Heart left ventricle (tissue), 16 donors: ENCODE data around the gene KIF18A. TPM values are rescaled to one million over a fixed set of nuclear protein-coding genes. Genes with fewer than 3 reads are reported as not detected.

ENCODE experiments used
- ATAC-seq, 4 donors: fragments of 200-7000 bp; cut with Tn5 transposase; one replicate each; pipeline ENCODE4 v1.9.1; 2020 to 2022; ENCODE audit warnings: moderate library complexity in 4 of 4, mild to moderate bottlenecking in 3 of 4, moderate number of reproducible peaks in 1 of 4
- DNase-seq, 5 donors: peaks; one replicate each; pipeline ENCODE4 v3.0.0-alpha.2; 2020
- H3K27ac ChIP-seq, 12 donors: fragments of 200-600 bp; sonication (generic) in 4 of 12; one replicate each; pipeline versions ENCODE4 v1.5.0 to v1.8.0; 2016 to 2022; ENCODE audit warnings: mild to moderate bottlenecking in 2 of 12
- H3K27me3 ChIP-seq, 9 donors: fragments of 200-600 bp; sonication (generic) in 2 of 9; one replicate each; pipeline versions ENCODE4 v1.5.1 to v1.8.0; 2016 to 2022; ENCODE audit warnings: mild to moderate bottlenecking in 3 of 9
- H3K36me3 ChIP-seq, 9 donors: fragments of 200-600 bp; sonication (generic) in 2 of 9; one replicate each; pipeline versions ENCODE4 v1.5.0 to v1.8.0; 2018 to 2022; ENCODE audit warnings: mild to moderate bottlenecking in 2 of 9
- H3K4me1 ChIP-seq, 12 donors: fragments of 200-600 bp; sonication (generic) in 4 of 12; one replicate each; pipeline versions ENCODE4 v1.5.0 to v1.8.0; 2016 to 2022; ENCODE audit warnings: mild to moderate bottlenecking in 3 of 12
- H3K4me3 ChIP-seq, 12 donors: fragments of 200-600 bp; sonication (generic) in 4 of 12; one replicate each; pipeline versions ENCODE4 v1.5.0 to v1.8.0; 2017 to 2022; ENCODE audit warnings: mild to moderate bottlenecking in 9 of 12, moderate library complexity in 4 of 12
- H3K9me3 ChIP-seq, 12 donors: fragments of 200-600 bp; sonication (generic) in 4 of 12; one replicate each; pipeline versions ENCODE4 v1.5.0 to v1.8.0; 2016 to 2022; ENCODE audit warnings: mild to moderate bottlenecking in 1 of 12
- POLR2A ChIP-seq, 2 donors: fragments of 450-650 bp; IDR thresholded peaks; one replicate each; pipeline ENCODE4 v1.6.1; 2017; ENCODE audit warnings: antibody characterized with exemption in 2 of 2, mild to moderate bottlenecking in 2 of 2, moderate library complexity in 2 of 2
- WGBS, 4 donors: extraction: QIAGEN DNeasy Blood & Tissue Kit in 2 of 4; methylation state at CpG; one replicate each; pipeline versions ENCODE4 v1.1.5 to v1.1.7; 2013 to 2018; 5-methylcytosine and 5-hydroxymethylcytosine counted together
- intact Hi-C, 10 donors: fragments of 100-400 bp; cut with DNase I; formaldehyde crosslinking; loops; one replicate each; pipeline versions ENCODE4 v1.11.1 to v1.14.2; 2022
- long read RNA-seq, 3 donors: library from polyadenylated mRNA; unstranded; transcript quantifications; one replicate each; pipeline ENCODE4 v2.0.0, GENCODE V29; 2020 to 2021
- polyA plus RNA-seq, 2 donors: library from polyadenylated mRNA; stranded (reverse); fragments of 200-250 nt; gene quantifications; one replicate each; pipeline ENCODE4 v1.2.3, GENCODE V29; 2013
- total RNA-seq, 9 donors: library from RNA; depleted of rRNA in 2 of 9; stranded (reverse); fragments of >200 nt in 2 of 9; fragmentation: NEBNext Ultra II Directional in 3 of 9; extraction: Animal tissue kit (Norgen Biotek cat#: 25700) in 3 of 9; gene quantifications; one replicate each; pipeline versions ENCODE4 v1.1.0 to v1.2.4, GENCODE V29; 2016 to 2023
- TF ChIP-seq, protein P1 (sequence below), 12 donors: fragments of 200-600 bp; sonication (generic) in 4 of 12; IDR thresholded peaks; one replicate each; pipeline versions ENCODE4 v1.5.0 to v1.8.0; 2018 to 2022; ENCODE audit warnings: antibody characterized with exemption in 12 of 12, mild to moderate bottlenecking in 5 of 12
- donor health status: ischemic (EF 13 %, LVEDD 7.1; RV severe dilation, severe dysfunction).
- donor health status: healthy with polysubstance abuse.
- donor health status: DM: no; HTN: yes; CAD: no.
- donor health status: DM: no; HTN: no; CAD: no.
- donor health status: ischemic (EF 25% LVEDD 6.9; RV normal size, moderate dysfunction).
- donor health status: ischemic (EF 25% LVEDD 5.7; RV mildly dilated, moderate dysfunction).
- donor health status: healthy.
- donor health status: DM: yes; HTN: yes; CAD: no.
- donor health status: ischemic (EF 35%, LVEDD 5.7; RV mildly dilated, moderate dysfunction).
- donor health status: nonischemic (EF 11% LVEDD 7.7; RV severe dilation, severe dysfunction).
- donor health status: DM: yes; HTN: yes; CAD: no.
- donor health status: PGD.
- donor health status: ischemic (EF 29% LVEDD 5.4; RV normal size, mild dysfunction).
- donor health status: nonischemic (EF 23%, LVEDD 6.1; RV moderate dilation, normal function).

Gene KIF18A
- total RNA-seq (1 to 10 TPM in 1 of 9 donors, under 1 TPM in 5, not detected in 3; 0.10 to 1.7 (median 0.27) TPM), polyA plus RNA-seq (under 1 TPM in 1 of 2 donors, not detected in 1; 0.28 TPM)
- long read RNA-seq, donor 1, result 0 reads
- long read RNA-seq, donor 2, result 0 reads
- long read RNA-seq, donor 3, result 0 reads

DNA sequence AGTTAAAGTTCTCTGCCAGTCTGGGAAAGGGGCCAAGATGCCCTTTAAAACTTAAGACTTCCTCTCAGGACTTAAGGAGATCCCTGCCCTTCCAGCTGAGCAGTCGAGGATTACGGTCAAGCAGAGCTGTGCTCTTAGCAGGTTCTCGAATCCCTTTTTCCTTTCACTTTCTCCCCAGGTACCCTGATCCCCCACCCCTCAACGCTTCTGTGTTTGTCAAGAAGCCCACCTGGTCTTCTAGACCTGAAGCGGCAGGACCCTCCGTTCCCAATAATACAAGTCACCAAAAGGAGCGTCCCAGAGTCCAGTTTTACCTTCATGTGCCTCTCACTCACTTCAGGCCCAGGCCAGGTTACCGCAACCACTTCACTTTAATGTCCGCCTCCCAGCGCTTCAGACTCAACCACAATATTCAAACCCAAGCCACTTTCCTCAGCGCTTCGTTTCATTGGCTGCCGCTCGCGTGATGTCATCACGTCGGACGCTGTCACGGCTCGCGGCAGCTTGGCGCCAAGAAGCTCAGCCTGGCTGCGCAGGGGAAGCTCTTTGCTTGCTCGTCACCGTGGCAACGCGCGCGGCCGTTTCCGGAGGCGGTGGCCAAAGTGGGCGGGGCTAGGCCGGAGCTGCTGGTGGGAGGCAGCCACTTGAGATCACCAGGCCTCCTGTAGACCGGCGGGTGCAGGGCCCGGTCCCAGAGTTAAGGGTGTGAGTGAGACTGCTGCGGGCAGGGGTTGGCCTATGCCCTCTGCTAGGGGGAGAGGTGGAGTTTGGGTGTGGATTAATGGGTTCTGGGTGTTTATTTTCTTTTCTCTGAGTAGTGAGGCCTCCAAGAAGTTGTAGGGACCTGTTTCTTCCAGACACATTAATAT is at the start of gene KIF18A, which contains the start of gene METTL15:
KIF18A (minus strand) TSS at position 407 of the 869 bp plus-strand sequence. CDS start 10,209 bp downstream, outside the sequence.
METTL15 (plus strand) TSS at position 639 of the 869 bp plus-strand sequence. CDS start 4,947 bp downstream, outside the sequence.
- intact Hi-C loops, result loop anchor here in 3 of 10 donors (10.0 kb wide), 3 partner anchors 413 to 603 kb away; partner anchors contain the start of gene LIN7C (in 1 of the 3)
- Histone ChIP-seq H3K9me3 (no peaks in the 10 kb centered on the region), H3K27ac (peak within 1 kb of the TSS in 11 of 12 donors; percentile 26 to 86 (median 76)), H3K36me3 (peaks cover 0 to 2% (median 0%) of the 10 kb centered on the region in 9 donors), H3K27me3 (no peaks in the 10 kb centered on the region), H3K4me3 (peak within 1 kb of the TSS; percentile 35 to 87 (median 60)), H3K4me1 (peaks cover 0 to 44% (median 34%) of the 10 kb centered on the region in 12 donors)
- 0 to 1% (median 0%) methylated on average over 25 to 38 of the region's 38 CpGs for WGBS, 4 donors
- ATAC-seq (peak; percentile 100), DNase-seq (peak; percentile 99 to 100 (median 100))
- TF ChIP-seq, protein P1, sequence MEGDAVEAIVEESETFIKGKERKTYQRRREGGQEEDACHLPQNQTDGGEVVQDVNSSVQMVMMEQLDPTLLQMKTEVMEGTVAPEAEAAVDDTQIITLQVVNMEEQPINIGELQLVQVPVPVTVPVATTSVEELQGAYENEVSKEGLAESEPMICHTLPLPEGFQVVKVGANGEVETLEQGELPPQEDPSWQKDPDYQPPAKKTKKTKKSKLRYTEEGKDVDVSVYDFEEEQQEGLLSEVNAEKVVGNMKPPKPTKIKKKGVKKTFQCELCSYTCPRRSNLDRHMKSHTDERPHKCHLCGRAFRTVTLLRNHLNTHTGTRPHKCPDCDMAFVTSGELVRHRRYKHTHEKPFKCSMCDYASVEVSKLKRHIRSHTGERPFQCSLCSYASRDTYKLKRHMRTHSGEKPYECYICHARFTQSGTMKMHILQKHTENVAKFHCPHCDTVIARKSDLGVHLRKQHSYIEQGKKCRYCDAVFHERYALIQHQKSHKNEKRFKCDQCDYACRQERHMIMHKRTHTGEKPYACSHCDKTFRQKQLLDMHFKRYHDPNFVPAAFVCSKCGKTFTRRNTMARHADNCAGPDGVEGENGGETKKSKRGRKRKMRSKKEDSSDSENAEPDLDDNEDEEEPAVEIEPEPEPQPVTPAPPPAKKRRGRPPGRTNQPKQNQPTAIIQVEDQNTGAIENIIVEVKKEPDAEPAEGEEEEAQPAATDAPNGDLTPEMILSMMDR (IDR thresholded peaks at IDR 0.05), result no peak
- TF ChIP-seq POLR2A (IDR thresholded peaks at IDR 0.05), result peak in 1 of 2 donors; percentile 55

DNA sequence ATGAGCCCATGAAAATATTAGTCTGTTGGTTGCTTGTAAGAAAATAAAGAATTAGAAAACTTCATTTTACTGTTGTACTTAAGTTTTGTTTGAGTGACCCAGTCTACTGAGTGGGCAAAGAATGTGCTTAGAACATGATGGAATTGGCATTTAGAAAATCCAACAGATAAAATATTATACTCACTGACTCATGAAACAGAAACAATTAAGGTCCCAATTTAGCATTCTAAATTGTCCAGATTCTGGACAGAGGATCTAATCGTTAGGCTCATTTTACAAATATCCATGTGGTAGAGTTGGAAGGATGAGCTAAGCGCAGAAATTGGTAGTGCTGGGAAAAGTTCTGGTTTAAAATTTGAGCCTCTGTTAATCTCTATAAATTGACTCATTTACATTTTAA is 45.6 kb upstream of the KIF18A start:
- Histone ChIP-seq H3K36me3 (peaks cover 0 to 27% (median 12%) of the 10 kb centered on the region in 9 donors), H3K27ac (no peak overlapping the region), H3K4me1 (no peaks in the 10 kb centered on the region), H3K4me3 (no peak overlapping the region), H3K27me3 (no peaks in the 10 kb centered on the region), H3K9me3 (no peaks in the 10 kb centered on the region)
- 87 to 92% (median 91%) methylated on average over 2 of the region's 2 CpGs for WGBS, 4 donors
- intact Hi-C loops, result no loop called here
- ATAC-seq (no peak), DNase-seq (no peak)
- TF ChIP-seq, protein P1 (IDR thresholded peaks at IDR 0.05), result no peak
- no peak for TF ChIP-seq POLR2A (IDR thresholded peaks at IDR 0.05)

DNA sequence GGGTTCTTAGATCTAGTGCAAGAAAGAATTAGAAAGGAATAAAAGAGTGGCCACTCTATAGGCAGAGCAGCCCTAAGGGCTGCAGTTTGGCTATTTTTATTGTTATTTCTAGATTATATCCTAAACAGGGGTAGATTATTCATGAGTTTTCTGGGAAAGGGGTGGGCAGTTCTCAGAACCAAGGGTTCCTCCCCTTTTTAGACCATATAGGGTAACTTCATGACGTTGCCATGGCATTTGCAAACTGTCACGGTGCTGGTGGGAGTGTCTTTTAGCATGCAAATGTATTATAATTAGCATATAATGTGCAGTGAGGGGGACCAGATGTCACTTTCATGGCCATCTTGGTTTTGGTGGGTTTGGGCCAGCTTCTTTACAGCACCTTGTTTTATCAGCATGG is 44.8 kb upstream of the KIF18A start:
- ATAC-seq (no peak), DNase-seq (no peak)
- Histone ChIP-seq H3K27me3 (no peaks in the 10 kb centered on the region), H3K4me3 (no peak overlapping the region), H3K4me1 (no peaks in the 10 kb centered on the region), H3K9me3 (no peaks in the 10 kb centered on the region), H3K36me3 (peaks cover 0 to 19% (median 7%) of the 10 kb centered on the region in 9 donors), H3K27ac (no peak overlapping the region)
- intact Hi-C loops, result no loop called here
- no peak for TF ChIP-seq POLR2A (IDR thresholded peaks at IDR 0.05)
- TF ChIP-seq, protein P1 (IDR thresholded peaks at IDR 0.05), result no peak
- 92 to 98% (median 96%) methylated on average over 2 of the region's 2 CpGs for WGBS, 4 donors
